NB4 (cell line): ENCODE data around the gene EMC10.

Source experiments
- CTCF ChIP-seq: IDR thresholded peaks from one replicate; pipeline ENCODE4 v1.5.1; 2012; ENCODE audit warnings: low read depth, low read length
- MAX ChIP-seq: IDR thresholded peaks from 2 replicates; pipeline ENCODE4 v1.6.1; 2011; ENCODE audit warnings: low read depth, low read length
- POLR2A ChIP-seq: IDR thresholded peaks from 2 replicates; pipeline ENCODE4 v1.6.1; 2011; ENCODE audit warnings: mild to moderate bottlenecking; ENCODE audit not compliant: insufficient read length; ENCODE audit errors: extremely low read depth

- TF ChIP-seq CTCF (no peak), MAX (no peak), POLR2A (no peak)
These were observed 45.4 kb upstream of the EMC10 start for GRCh38 chr19:50430888-50431342.
